K562 (cell line): ENCODE data around the gene PHKG2. TPM values are rescaled to one million over a fixed set of nuclear protein-coding genes. Genes with fewer than 3 reads are reported as not detected.

Experiments
- polyA plus RNA-seq, 8 experiments: library from polyadenylated mRNA; depleted of rRNA in 4 of 8; stranded (reverse) in 5 of 8; unstranded in 3 of 8; fragments of >200 nt; fragmentation: Nextera tagmentation in 2 of 8; fragmentation: Illumina TruSeq in 1 of 8; extraction: Ambion mirVana in 2 of 8; extraction: Trizol in 1 of 8; gene quantifications; 2 replicates each; pipeline versions ENCODE4 v1.2.1 to v1.2.3, GENCODE V29; 2011 to 2014; ENCODE audit warnings: inconsistent platforms in 1 of 8, missing spikeins in 1 of 8
- small RNA-seq: library from RNA; depleted of rRNA; stranded (forward); fragments of <200 nt; gene quantifications from one replicate; pipeline ENCODE3, GENCODE V24; 2014
- total RNA-seq, 7 experiments: library from RNA; depleted of rRNA in 6 of 7; stranded (reverse); fragments of >200 nt in 6 of 7; fragmentation: Illumina TruSeq in 2 of 7; extraction: Trizol in 2 of 7; gene quantifications; 2 replicates each; pipeline versions ENCODE4 v1.2.1 to v1.2.3, GENCODE V29; 2011 to 2021; ENCODE audit warnings: low replicate concordance in 1 of 7

PHKG2 gene
- total and polyA plus RNA-seq, 9 of the 15 experiments (the other 6 are each of a cell fraction or from before 2014, with no cell fraction given): 5.8 to 54.2 (median 30.7) TPM

Small RNA genes within 50 kb of the gene (small RNA-seq; reads per million reads assigned to genes)
- gene RNU6-1043P: not detected
- 14.9 reads per million, percentile 96 among the genes with 10 or more reads in this experiment for gene SNORA30

Other genes starting within 250 kb of the PHKG2 start
Only the 7 nearest of the 18 such genes appear.
- gene ZNF689, start 138.0 kb upstream of the PHKG2 start, total RNA-seq (2014; rRNA removed): 11.4 and 14.6 TPM in 2 replicates
- 8.4 and 8.7 TPM in 2 replicates for gene ZNF689, start 138.0 kb upstream of the PHKG2 start, total RNA-seq (2014; rRNA removed; fragmentation: Illumina TruSeq; extraction: Trizol)
- gene ZNF689, start 138.0 kb upstream of the PHKG2 start, total RNA-seq (2015; rRNA removed; fragmentation: Illumina TruSeq; extraction: Trizol): 12.0 and 12.1 TPM in 2 replicates
- gene ZNF689, start 138.0 kb upstream of the PHKG2 start, total RNA-seq (2021): 15.4 and 16.9 TPM in 2 replicates
- gene ZNF689, start 138.0 kb upstream of the PHKG2 start, polyA plus RNA-seq (2011; rRNA removed): 8.0 and 9.6 TPM in 2 replicates
- 11.6 and 12.3 TPM in 2 replicates for gene ZNF689, start 138.0 kb upstream of the PHKG2 start, polyA plus RNA-seq (2014; fragmentation: Illumina TruSeq; extraction: Trizol)
- gene ZNF689, start 138.0 kb upstream of the PHKG2 start, polyA plus RNA-seq (2014; fragmentation: Nextera tagmentation; extraction: Ambion mirVana): 1 to 10 TPM; 5.4 to 5.7 TPM
- gene ZNF689, start 138.0 kb upstream of the PHKG2 start, polyA plus RNA-seq (2014; rRNA removed): 10.2 and 10.8 TPM in 2 replicates
- 15.6 and 20.2 TPM in 2 replicates for gene PRR14, start 97.5 kb upstream of the PHKG2 start, total RNA-seq (2014; rRNA removed)
- 6.5 and 6.8 TPM in 2 replicates for gene PRR14, start 97.5 kb upstream of the PHKG2 start, total RNA-seq (2014; rRNA removed; fragmentation: Illumina TruSeq; extraction: Trizol)
- gene PRR14, start 97.5 kb upstream of the PHKG2 start, total RNA-seq (2015; rRNA removed; fragmentation: Illumina TruSeq; extraction: Trizol): 11.5 and 12.5 TPM in 2 replicates
- 62.1 and 63.1 TPM in 2 replicates for gene PRR14, start 97.5 kb upstream of the PHKG2 start, total RNA-seq (2021)
- 10.0 and 13.0 TPM in 2 replicates for gene PRR14, start 97.5 kb upstream of the PHKG2 start, polyA plus RNA-seq (2011; rRNA removed)
- gene PRR14, start 97.5 kb upstream of the PHKG2 start, polyA plus RNA-seq (2014; fragmentation: Illumina TruSeq; extraction: Trizol): 23.8 and 38.3 TPM in 2 replicates
- gene PRR14, start 97.5 kb upstream of the PHKG2 start, polyA plus RNA-seq (2014; fragmentation: Nextera tagmentation; extraction: Ambion mirVana): 1 to 10 TPM; 2.2 to 2.3 TPM
- 20.5 and 26.7 TPM in 2 replicates for gene PRR14, start 97.5 kb upstream of the PHKG2 start, polyA plus RNA-seq (2014; rRNA removed)
- 13.1 and 19.0 TPM in 2 replicates for gene FBRS, start 90.0 kb upstream of the PHKG2 start, total RNA-seq (2014; rRNA removed)
- gene FBRS, start 90.0 kb upstream of the PHKG2 start, total RNA-seq (2014; rRNA removed; fragmentation: Illumina TruSeq; extraction: Trizol): 6.9 and 8.1 TPM in 2 replicates
- gene FBRS, start 90.0 kb upstream of the PHKG2 start, total RNA-seq (2015; rRNA removed; fragmentation: Illumina TruSeq; extraction: Trizol): 15.6 and 17.9 TPM in 2 replicates
- gene FBRS, start 90.0 kb upstream of the PHKG2 start, total RNA-seq (2021): 50.1 and 59.5 TPM in 2 replicates
- gene FBRS, start 90.0 kb upstream of the PHKG2 start, polyA plus RNA-seq (2011; rRNA removed): 5.4 and 11.8 TPM in 2 replicates
- 21.7 and 32.6 TPM in 2 replicates for gene FBRS, start 90.0 kb upstream of the PHKG2 start, polyA plus RNA-seq (2014; fragmentation: Illumina TruSeq; extraction: Trizol)
- gene FBRS, start 90.0 kb upstream of the PHKG2 start, polyA plus RNA-seq (2014; fragmentation: Nextera tagmentation; extraction: Ambion mirVana): under 1 TPM; 0.32 to 0.46 TPM
- gene FBRS, start 90.0 kb upstream of the PHKG2 start, polyA plus RNA-seq (2014; rRNA removed): 21.9 and 25.1 TPM in 2 replicates
- 16.0 and 16.3 TPM in 2 replicates for gene SRCAP, start 49.3 kb upstream of the PHKG2 start, total RNA-seq (2014; rRNA removed)
- gene SRCAP, start 49.3 kb upstream of the PHKG2 start, total RNA-seq (2014; rRNA removed; fragmentation: Illumina TruSeq; extraction: Trizol): 3.5 and 3.7 TPM in 2 replicates
- 5.8 and 7.9 TPM in 2 replicates for gene SRCAP, start 49.3 kb upstream of the PHKG2 start, total RNA-seq (2015; rRNA removed; fragmentation: Illumina TruSeq; extraction: Trizol)
- 58.9 and 62.6 TPM in 2 replicates for gene SRCAP, start 49.3 kb upstream of the PHKG2 start, total RNA-seq (2021)
- 2.2 and 6.4 TPM in 2 replicates for gene SRCAP, start 49.3 kb upstream of the PHKG2 start, polyA plus RNA-seq (2011; rRNA removed)
- 14.9 and 21.0 TPM in 2 replicates for gene SRCAP, start 49.3 kb upstream of the PHKG2 start, polyA plus RNA-seq (2014; fragmentation: Illumina TruSeq; extraction: Trizol)
- under 1 TPM; 0.21 to 0.53 TPM for gene SRCAP, start 49.3 kb upstream of the PHKG2 start, polyA plus RNA-seq (2014; fragmentation: Nextera tagmentation; extraction: Ambion mirVana)
- gene SRCAP, start 49.3 kb upstream of the PHKG2 start, polyA plus RNA-seq (2014; rRNA removed): 11.4 and 17.0 TPM in 2 replicates
- 16.1 and 18.5 TPM in 2 replicates for gene CFAP119, start 13.6 kb downstream of the PHKG2 start, total RNA-seq (2014; rRNA removed)
- 4.2 and 6.1 TPM in 2 replicates for gene CFAP119, start 13.6 kb downstream of the PHKG2 start, total RNA-seq (2014; rRNA removed; fragmentation: Illumina TruSeq; extraction: Trizol)
- 7.0 and 7.4 TPM in 2 replicates for gene CFAP119, start 13.6 kb downstream of the PHKG2 start, total RNA-seq (2015; rRNA removed; fragmentation: Illumina TruSeq; extraction: Trizol)
- 18.4 and 20.0 TPM in 2 replicates for gene CFAP119, start 13.6 kb downstream of the PHKG2 start, total RNA-seq (2021)
- 13.5 and 16.3 TPM in 2 replicates for gene CFAP119, start 13.6 kb downstream of the PHKG2 start, polyA plus RNA-seq (2011; rRNA removed)
- gene CFAP119, start 13.6 kb downstream of the PHKG2 start, polyA plus RNA-seq (2014; fragmentation: Illumina TruSeq; extraction: Trizol): 9.0 and 9.6 TPM in 2 replicates
- 1 to 10 TPM; 5.5 to 6.2 TPM for gene CFAP119, start 13.6 kb downstream of the PHKG2 start, polyA plus RNA-seq (2014; fragmentation: Nextera tagmentation; extraction: Ambion mirVana)
- gene CFAP119, start 13.6 kb downstream of the PHKG2 start, polyA plus RNA-seq (2014; rRNA removed): 33.7 and 38.2 TPM in 2 replicates
- gene RNF40, start 13.9 kb downstream of the PHKG2 start, total RNA-seq (2014; rRNA removed): 81.9 and 95.6 TPM in 2 replicates
- 73.7 and 81.5 TPM in 2 replicates for gene RNF40, start 13.9 kb downstream of the PHKG2 start, total RNA-seq (2014; rRNA removed; fragmentation: Illumina TruSeq; extraction: Trizol)
- gene RNF40, start 13.9 kb downstream of the PHKG2 start, total RNA-seq (2015; rRNA removed; fragmentation: Illumina TruSeq; extraction: Trizol): 76.4 and 82.9 TPM in 2 replicates
- gene RNF40, start 13.9 kb downstream of the PHKG2 start, total RNA-seq (2021): 124 and 129 TPM in 2 replicates
- 91.7 and 97.8 TPM in 2 replicates for gene RNF40, start 13.9 kb downstream of the PHKG2 start, polyA plus RNA-seq (2011; rRNA removed)
- 107 and 115 TPM in 2 replicates for gene RNF40, start 13.9 kb downstream of the PHKG2 start, polyA plus RNA-seq (2014; fragmentation: Illumina TruSeq; extraction: Trizol)
- 1 to 10 TPM; 6.2 to 9.1 TPM for gene RNF40, start 13.9 kb downstream of the PHKG2 start, polyA plus RNA-seq (2014; fragmentation: Nextera tagmentation; extraction: Ambion mirVana)
- 68.2 and 75.6 TPM in 2 replicates for gene RNF40, start 13.9 kb downstream of the PHKG2 start, polyA plus RNA-seq (2014; rRNA removed)
- 13.8 and 14.9 TPM in 2 replicates for gene ZNF629, start 38.8 kb downstream of the PHKG2 start, total RNA-seq (2014; rRNA removed)
- gene ZNF629, start 38.8 kb downstream of the PHKG2 start, total RNA-seq (2014; rRNA removed; fragmentation: Illumina TruSeq; extraction: Trizol): 6.7 and 7.3 TPM in 2 replicates
- gene ZNF629, start 38.8 kb downstream of the PHKG2 start, total RNA-seq (2015; rRNA removed; fragmentation: Illumina TruSeq; extraction: Trizol): 9.2 and 10.0 TPM in 2 replicates
- gene ZNF629, start 38.8 kb downstream of the PHKG2 start, total RNA-seq (2021): 16.5 and 18.8 TPM in 2 replicates
- 2.6 and 4.4 TPM in 2 replicates for gene ZNF629, start 38.8 kb downstream of the PHKG2 start, polyA plus RNA-seq (2011; rRNA removed)
- 11.6 and 12.4 TPM in 2 replicates for gene ZNF629, start 38.8 kb downstream of the PHKG2 start, polyA plus RNA-seq (2014; fragmentation: Illumina TruSeq; extraction: Trizol)
- under 1 TPM; 0.44 to 0.66 TPM for gene ZNF629, start 38.8 kb downstream of the PHKG2 start, polyA plus RNA-seq (2014; fragmentation: Nextera tagmentation; extraction: Ambion mirVana)
- 6.1 and 7.4 TPM in 2 replicates for gene ZNF629, start 38.8 kb downstream of the PHKG2 start, polyA plus RNA-seq (2014; rRNA removed)